SK-N-SH treated with all-trans-retinoic acid at 6 μM for 48 hours (cell line): ENCODE data around the gene SEC24A.

Experiments used
- ATAC-seq: fragments of 200-7000 bp; cut with Tn5 transposase; 3 replicates; pipeline ENCODE4 v1.9.1; 2020; ENCODE audit warnings: mild to moderate bottlenecking, moderate library complexity
- ARNTL ChIP-seq: fragments of 450-650 bp; formaldehyde crosslinking; IDR thresholded peaks from 2 replicates; pipeline ENCODE4 v1.5.0; 2020; ENCODE audit warnings: low read depth, mild to moderate bottlenecking, moderate library complexity, borderline replicate concordance
- BACH2 ChIP-seq: fragments of 250-450 bp; sonication (Bioruptor Pico); IDR thresholded peaks from 2 replicates; pipeline ENCODE4 v1.9.0; 2021; ENCODE audit warnings: mild to moderate bottlenecking, borderline replicate concordance
- CSDC2 ChIP-seq: fragments of 250-450 bp; sonication (Bioruptor Pico); IDR thresholded peaks from 2 replicates; pipeline ENCODE4 v1.5.0; 2020; ENCODE audit warnings: mild to moderate bottlenecking, moderate library complexity
- ESRRG ChIP-seq: fragments of 250-450 bp; sonication (Bioruptor Pico); IDR thresholded peaks from 2 replicates; pipeline ENCODE4 v1.6.1; 2021; ENCODE audit warnings: mild to moderate bottlenecking
- GLIS3 ChIP-seq: fragments of 250-450 bp; sonication (Bioruptor Pico); IDR thresholded peaks from 2 replicates; pipeline ENCODE4 v1.5.0; 2020; ENCODE audit warnings: mild to moderate bottlenecking, moderate library complexity
- ISL1 ChIP-seq: fragments of 250-450 bp; sonication (Bioruptor Pico); IDR thresholded peaks from 2 replicates; pipeline ENCODE4 v2.1.2; 2022; ENCODE audit warnings: mild to moderate bottlenecking, moderate library complexity
- OSR1 ChIP-seq: fragments of 250-450 bp; sonication (Bioruptor Pico); IDR thresholded peaks from 2 replicates; pipeline ENCODE4 v1.8.0; 2022; ENCODE audit warnings: moderate library complexity, mild to moderate bottlenecking, inconsistent platforms
- PPARA ChIP-seq: fragments of 250-450 bp; sonication (Bioruptor Pico); IDR thresholded peaks from 2 replicates; pipeline ENCODE4 v1.5.0; 2020; ENCODE audit warnings: mild to moderate bottlenecking, borderline replicate concordance
- RARB ChIP-seq: fragments of 250-450 bp; sonication (Bioruptor Pico); IDR thresholded peaks from 2 replicates; pipeline ENCODE4 v1.8.0; 2021; ENCODE audit warnings: mild to moderate bottlenecking, moderate library complexity
- SNAI2 ChIP-seq: fragments of 250-450 bp; sonication (Bioruptor Pico); IDR thresholded peaks from 2 replicates; pipeline ENCODE4 v1.5.0; 2020; ENCODE audit warnings: mild to moderate bottlenecking, moderate library complexity
- TCF4 ChIP-seq: fragments of 250-450 bp; sonication (Bioruptor Pico); IDR thresholded peaks from 2 replicates; pipeline ENCODE4 v1.8.0; 2021; ENCODE audit warnings: mild to moderate bottlenecking, moderate library complexity, borderline replicate concordance
- TOX ChIP-seq: fragments of 250-450 bp; sonication (Bioruptor Pico); IDR thresholded peaks from 2 replicates; pipeline ENCODE4 v1.8.0; 2021; ENCODE audit warnings: mild to moderate bottlenecking, moderate library complexity, borderline replicate concordance
- ZC3H10 ChIP-seq: fragments of 250-450 bp; sonication (Bioruptor Pico); IDR thresholded peaks from 2 replicates; pipeline ENCODE4 v1.5.1; 2021; ENCODE audit warnings: mild to moderate bottlenecking, moderate library complexity
- ZFP3 ChIP-seq: fragments of 250-450 bp; sonication (Bioruptor Pico); IDR thresholded peaks from 2 replicates; pipeline ENCODE4 v1.5.0; 2020; ENCODE audit warnings: mild to moderate bottlenecking, moderate library complexity
- ZFP30 ChIP-seq: fragments of 450-650 bp; formaldehyde crosslinking; IDR thresholded peaks from 2 replicates; pipeline ENCODE4 v1.5.0; 2022; ENCODE audit warnings: mild to moderate bottlenecking, moderate library complexity
- ZNF565 ChIP-seq: fragments of 450-650 bp; formaldehyde crosslinking; conservative IDR thresholded peaks from 2 replicates; pipeline ENCODE4 v1.5.0; 2020; ENCODE audit warnings: low read depth, mild to moderate bottlenecking, moderate library complexity
- ZNF70 ChIP-seq: fragments of 450-650 bp; formaldehyde crosslinking; IDR thresholded peaks from 2 replicates; pipeline ENCODE4 v1.5.0; 2020; ENCODE audit warnings: mild to moderate bottlenecking, moderate library complexity
- ZNF8 ChIP-seq: fragments of 450-650 bp; formaldehyde crosslinking; IDR thresholded peaks from 2 replicates; pipeline ENCODE4 v1.5.0; 2020; ENCODE audit warnings: mild to moderate bottlenecking, moderate library complexity
- TF ChIP-seq, protein P1 (sequence below): fragments of 250-450 bp; sonication (Bioruptor Pico); IDR thresholded peaks from 2 replicates; pipeline ENCODE4 v1.5.0; 2020; ENCODE audit warnings: mild to moderate bottlenecking, moderate library complexity
- TF ChIP-seq, protein P2 (sequence below): fragments of 250-450 bp; sonication (Bioruptor Pico); IDR thresholded peaks from 2 replicates; pipeline ENCODE4 v1.5.1; 2020; ENCODE audit warnings: low read depth, mild to moderate bottlenecking, moderate library complexity
- TF ChIP-seq, protein P3 (sequence below): fragments of 250-450 bp; sonication (Bioruptor Pico); IDR thresholded peaks from 2 replicates; pipeline ENCODE4 v1.5.1; 2021; ENCODE audit warnings: mild to moderate bottlenecking, moderate library complexity
- TF ChIP-seq, protein P4 (sequence below): fragments of 250-450 bp; sonication (Bioruptor Pico); IDR thresholded peaks from 2 replicates; pipeline ENCODE4 v1.8.0; 2021; ENCODE audit warnings: low read depth, mild to moderate bottlenecking, moderate library complexity, borderline replicate concordance

Gene SEC24A

DNA sequence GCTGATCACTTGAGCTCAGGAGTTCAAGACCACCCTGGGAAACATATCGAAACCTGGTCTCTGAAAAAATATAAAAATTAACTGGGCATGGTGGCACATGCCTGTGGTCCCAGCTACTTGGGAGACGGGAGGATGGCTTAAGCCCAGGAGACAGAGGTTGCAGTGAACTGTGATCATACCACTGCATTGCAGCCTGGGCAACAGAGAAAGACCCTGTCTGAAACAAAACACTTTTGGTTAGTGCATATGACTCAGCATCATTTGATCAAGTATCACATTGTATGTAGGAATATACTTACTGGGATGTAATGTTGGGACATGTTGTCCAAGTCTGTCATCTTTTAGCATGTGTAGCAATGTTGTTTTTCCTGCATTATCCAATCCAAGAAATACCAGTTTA, 28.0 kb upstream of the SEC24A start (continued):
- TF ChIP-seq, protein P1, sequence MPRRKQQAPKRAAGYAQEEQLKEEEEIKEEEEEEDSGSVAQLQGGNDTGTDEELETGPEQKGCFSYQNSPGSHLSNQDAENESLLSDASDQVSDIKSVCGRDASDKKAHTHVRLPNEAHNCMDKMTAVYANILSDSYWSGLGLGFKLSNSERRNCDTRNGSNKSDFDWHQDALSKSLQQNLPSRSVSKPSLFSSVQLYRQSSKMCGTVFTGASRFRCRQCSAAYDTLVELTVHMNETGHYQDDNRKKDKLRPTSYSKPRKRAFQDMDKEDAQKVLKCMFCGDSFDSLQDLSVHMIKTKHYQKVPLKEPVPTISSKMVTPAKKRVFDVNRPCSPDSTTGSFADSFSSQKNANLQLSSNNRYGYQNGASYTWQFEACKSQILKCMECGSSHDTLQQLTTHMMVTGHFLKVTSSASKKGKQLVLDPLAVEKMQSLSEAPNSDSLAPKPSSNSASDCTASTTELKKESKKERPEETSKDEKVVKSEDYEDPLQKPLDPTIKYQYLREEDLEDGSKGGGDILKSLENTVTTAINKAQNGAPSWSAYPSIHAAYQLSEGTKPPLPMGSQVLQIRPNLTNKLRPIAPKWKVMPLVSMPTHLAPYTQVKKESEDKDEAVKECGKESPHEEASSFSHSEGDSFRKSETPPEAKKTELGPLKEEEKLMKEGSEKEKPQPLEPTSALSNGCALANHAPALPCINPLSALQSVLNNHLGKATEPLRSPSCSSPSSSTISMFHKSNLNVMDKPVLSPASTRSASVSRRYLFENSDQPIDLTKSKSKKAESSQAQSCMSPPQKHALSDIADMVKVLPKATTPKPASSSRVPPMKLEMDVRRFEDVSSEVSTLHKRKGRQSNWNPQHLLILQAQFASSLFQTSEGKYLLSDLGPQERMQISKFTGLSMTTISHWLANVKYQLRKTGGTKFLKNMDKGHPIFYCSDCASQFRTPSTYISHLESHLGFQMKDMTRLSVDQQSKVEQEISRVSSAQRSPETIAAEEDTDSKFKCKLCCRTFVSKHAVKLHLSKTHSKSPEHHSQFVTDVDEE (CRISPR knock-in tag): no peak
- TF ChIP-seq ISL1 (CRISPR knock-in tag) (no peak), ZNF70 (CRISPR knock-in tag) (no peak), SNAI2 (no peak), ARNTL (CRISPR knock-in tag) (no peak), TOX (no peak), RARB (no peak)

DNA sequence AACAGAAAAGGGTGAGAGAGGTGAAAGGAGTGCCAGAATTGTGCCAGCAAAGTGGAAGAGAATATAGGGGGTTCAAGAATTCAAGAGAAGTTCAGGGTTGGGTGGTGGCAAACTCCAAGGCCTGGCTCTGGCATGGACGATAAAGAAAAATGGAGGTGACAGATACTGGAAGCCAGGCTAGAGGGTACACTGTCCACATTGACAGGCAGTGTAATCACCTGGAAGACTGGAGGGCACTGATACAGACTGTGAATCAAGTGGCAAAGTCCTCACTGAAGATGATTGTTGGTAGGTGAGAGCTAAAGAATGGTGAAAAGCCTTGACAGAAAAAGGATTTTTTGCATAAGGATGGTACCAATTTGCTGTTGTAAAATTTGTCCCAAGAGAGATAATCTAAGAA, 23.0 kb upstream of the SEC24A start:
- TF ChIP-seq PPARA (CRISPR knock-in tag) (no peak), SNAI2 (no peak), ZNF8 (no peak), BACH2 (CRISPR knock-in tag) (no peak), TCF4 (CRISPR knock-in tag) (no peak), TOX (no peak), ZFP30 (CRISPR knock-in tag) (no peak), CSDC2 (no peak), GLIS3 (CRISPR knock-in tag) (no peak), ARNTL (CRISPR knock-in tag) (no peak), ZNF565 (CRISPR knock-in tag) (no peak), ESRRG (CRISPR knock-in tag) (no peak), ZFP3 (no peak), ZC3H10 (no peak), RARB (no peak), OSR1 (CRISPR knock-in tag) (no peak)
- TF ChIP-seq, protein P2, sequence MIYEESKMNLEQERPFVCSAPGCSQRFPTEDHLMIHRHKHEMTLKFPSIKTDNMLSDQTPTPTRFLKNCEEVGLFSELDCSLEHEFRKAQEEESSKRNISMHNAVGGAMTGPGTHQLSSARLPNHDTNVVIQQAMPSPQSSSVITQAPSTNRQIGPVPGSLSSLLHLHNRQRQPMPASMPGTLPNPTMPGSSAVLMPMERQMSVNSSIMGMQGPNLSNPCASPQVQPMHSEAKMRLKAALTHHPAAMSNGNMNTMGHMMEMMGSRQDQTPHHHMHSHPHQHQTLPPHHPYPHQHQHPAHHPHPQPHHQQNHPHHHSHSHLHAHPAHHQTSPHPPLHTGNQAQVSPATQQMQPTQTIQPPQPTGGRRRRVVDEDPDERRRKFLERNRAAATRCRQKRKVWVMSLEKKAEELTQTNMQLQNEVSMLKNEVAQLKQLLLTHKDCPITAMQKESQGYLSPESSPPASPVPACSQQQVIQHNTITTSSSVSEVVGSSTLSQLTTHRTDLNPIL (CRISPR knock-in tag): no peak
- TF ChIP-seq, protein P3, sequence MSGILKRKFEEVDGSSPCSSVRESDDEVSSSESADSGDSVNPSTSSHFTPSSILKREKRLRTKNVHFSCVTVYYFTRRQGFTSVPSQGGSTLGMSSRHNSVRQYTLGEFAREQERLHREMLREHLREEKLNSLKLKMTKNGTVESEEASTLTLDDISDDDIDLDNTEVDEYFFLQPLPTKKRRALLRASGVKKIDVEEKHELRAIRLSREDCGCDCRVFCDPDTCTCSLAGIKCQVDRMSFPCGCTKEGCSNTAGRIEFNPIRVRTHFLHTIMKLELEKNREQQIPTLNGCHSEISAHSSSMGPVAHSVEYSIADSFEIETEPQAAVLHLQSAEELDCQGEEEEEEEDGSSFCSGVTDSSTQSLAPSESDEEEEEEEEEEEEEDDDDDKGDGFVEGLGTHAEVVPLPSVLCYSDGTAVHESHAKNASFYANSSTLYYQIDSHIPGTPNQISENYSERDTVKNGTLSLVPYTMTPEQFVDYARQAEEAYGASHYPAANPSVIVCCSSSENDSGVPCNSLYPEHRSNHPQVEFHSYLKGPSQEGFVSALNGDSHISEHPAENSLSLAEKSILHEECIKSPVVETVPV (CRISPR knock-in tag): no peak
- TF ChIP-seq, protein P1 (CRISPR knock-in tag): no peak
- TF ChIP-seq, protein P4, sequence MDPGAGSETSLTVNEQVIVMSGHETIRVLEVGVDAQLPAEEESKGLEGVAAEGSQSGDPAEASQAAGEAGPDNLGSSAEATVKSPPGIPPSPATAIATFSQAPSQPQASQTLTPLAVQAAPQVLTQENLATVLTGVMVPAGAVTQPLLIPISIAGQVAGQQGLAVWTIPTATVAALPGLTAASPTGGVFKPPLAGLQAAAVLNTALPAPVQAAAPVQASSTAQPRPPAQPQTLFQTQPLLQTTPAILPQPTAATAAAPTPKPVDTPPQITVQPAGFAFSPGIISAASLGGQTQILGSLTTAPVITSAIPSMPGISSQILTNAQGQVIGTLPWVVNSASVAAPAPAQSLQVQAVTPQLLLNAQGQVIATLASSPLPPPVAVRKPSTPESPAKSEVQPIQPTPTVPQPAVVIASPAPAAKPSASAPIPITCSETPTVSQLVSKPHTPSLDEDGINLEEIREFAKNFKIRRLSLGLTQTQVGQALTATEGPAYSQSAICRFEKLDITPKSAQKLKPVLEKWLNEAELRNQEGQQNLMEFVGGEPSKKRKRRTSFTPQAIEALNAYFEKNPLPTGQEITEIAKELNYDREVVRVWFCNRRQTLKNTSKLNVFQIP (CRISPR knock-in tag): no peak
- ATAC-seq: no peak
